Measurements from ENCODE around the gene GNPAT. TPM values are rescaled to one million over a fixed set of nuclear protein-coding genes. Genes with fewer than 3 reads are reported as not detected.
A peak's percentile ranks its signal among the peaks of the same experiment; 100 is the strongest.

The GNPAT gene
- total and polyA plus RNA-seq, 4 donors = 14.7 to 32.0 (median 22.7) TPM

DNA sequence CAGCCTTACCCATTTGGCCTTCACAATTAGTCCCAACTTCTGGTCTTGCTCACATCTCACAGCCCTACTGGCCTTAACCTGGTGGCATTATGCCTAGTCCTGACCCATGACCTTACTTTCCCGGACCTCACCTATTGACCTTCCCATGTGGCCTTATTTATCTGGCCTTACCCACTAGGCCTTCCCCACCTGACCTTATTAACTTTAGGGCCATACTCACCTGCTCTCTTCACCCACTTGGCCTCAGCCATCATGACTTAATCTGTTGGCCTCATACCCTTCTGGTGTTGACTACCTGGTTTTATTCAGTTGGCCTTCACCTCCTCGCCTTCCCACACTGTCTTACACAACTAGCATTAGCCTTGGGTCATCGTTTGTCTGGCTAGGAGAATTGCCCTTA, 61.0 kb downstream of the GNPAT start:
- Histone ChIP-seq H3K27ac (ENCODE audit: low read depth in 1 of 2, low read length in 2 of 2) (no peak overlapping the region), H3K27me3 (ENCODE audit: control insufficient read depth in 4 of 4, insufficient read depth in 4 of 4, low read length in 3 of 4) (no peaks in the 10 kb centered on the region), H3K9me3 (ENCODE audit: control insufficient read depth in 4 of 4, low read length in 3 of 4) (no peaks in the 10 kb centered on the region), H3K4me1 (ENCODE audit: control insufficient read depth in 4 of 4, insufficient read depth in 4 of 4, low read length in 3 of 4) (no peaks in the 10 kb centered on the region), H3K36me3 (ENCODE audit: control insufficient read depth in 4 of 4, insufficient read depth in 3 of 4, low read depth in 1 of 4, low read length in 3 of 4) (no peaks in the 10 kb centered on the region), H3K4me3 (ENCODE audit: low read depth in 1 of 3, low read length in 3 of 3) (no peak overlapping the region), H3K9ac (ENCODE audit: low read depth in 1 of 2, low read length in 2 of 2) (no peak overlapping the region)
- WGBS = 51% methylated on average over 3 of the region's 3 CpGs
- no peak for DNase-seq (ENCODE audit: low spot score)
- TF ChIP-seq, protein P1, sequence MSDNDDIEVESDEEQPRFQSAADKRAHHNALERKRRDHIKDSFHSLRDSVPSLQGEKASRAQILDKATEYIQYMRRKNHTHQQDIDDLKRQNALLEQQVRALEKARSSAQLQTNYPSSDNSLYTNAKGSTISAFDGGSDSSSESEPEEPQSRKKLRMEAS (IDR thresholded peaks at IDR 0.05) = peak; percentile 23
- TF ChIP-seq YY1 (IDR thresholded peaks at IDR 0.05) (no peak), RAD21 (IDR thresholded peaks at IDR 0.05) (no peak), FOXA1 (IDR thresholded peaks at IDR 0.05) (no peak), HNF4G (IDR thresholded peaks at IDR 0.05) (no peak), NR2F2 (IDR thresholded peaks at IDR 0.05) (no peak), EGR1 (IDR thresholded peaks at IDR 0.05; ENCODE audit: low read depth in 2 of 2) (no peak), JUND (IDR thresholded peaks at IDR 0.05) (no peak), HNF4A (conservative IDR thresholded peaks at IDR 0.05) (peak in 1 of 2 donors; percentile 7), TAF1 (conservative IDR thresholded peaks at IDR 0.05) (no peak), SP1 (IDR thresholded peaks at IDR 0.05) (no peak), RXRA (IDR thresholded peaks at IDR 0.05) (peak in 1 of 2 donors; percentile 50), FOXA2 (IDR thresholded peaks at IDR 0.05) (no peak), GABPA (IDR thresholded peaks at IDR 0.05 in 1 of 2, conservative IDR thresholded peaks at IDR 0.05 in 1 of 2) (no peak)
- TF ChIP-seq, protein P2, sequence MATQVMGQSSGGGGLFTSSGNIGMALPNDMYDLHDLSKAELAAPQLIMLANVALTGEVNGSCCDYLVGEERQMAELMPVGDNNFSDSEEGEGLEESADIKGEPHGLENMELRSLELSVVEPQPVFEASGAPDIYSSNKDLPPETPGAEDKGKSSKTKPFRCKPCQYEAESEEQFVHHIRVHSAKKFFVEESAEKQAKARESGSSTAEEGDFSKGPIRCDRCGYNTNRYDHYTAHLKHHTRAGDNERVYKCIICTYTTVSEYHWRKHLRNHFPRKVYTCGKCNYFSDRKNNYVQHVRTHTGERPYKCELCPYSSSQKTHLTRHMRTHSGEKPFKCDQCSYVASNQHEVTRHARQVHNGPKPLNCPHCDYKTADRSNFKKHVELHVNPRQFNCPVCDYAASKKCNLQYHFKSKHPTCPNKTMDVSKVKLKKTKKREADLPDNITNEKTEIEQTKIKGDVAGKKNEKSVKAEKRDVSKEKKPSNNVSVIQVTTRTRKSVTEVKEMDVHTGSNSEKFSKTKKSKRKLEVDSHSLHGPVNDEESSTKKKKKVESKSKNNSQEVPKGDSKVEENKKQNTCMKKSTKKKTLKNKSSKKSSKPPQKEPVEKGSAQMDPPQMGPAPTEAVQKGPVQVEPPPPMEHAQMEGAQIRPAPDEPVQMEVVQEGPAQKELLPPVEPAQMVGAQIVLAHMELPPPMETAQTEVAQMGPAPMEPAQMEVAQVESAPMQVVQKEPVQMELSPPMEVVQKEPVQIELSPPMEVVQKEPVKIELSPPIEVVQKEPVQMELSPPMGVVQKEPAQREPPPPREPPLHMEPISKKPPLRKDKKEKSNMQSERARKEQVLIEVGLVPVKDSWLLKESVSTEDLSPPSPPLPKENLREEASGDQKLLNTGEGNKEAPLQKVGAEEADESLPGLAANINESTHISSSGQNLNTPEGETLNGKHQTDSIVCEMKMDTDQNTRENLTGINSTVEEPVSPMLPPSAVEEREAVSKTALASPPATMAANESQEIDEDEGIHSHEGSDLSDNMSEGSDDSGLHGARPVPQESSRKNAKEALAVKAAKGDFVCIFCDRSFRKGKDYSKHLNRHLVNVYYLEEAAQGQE (IDR thresholded peaks at IDR 0.05) = no peak
- TF ChIP-seq, protein P3, sequence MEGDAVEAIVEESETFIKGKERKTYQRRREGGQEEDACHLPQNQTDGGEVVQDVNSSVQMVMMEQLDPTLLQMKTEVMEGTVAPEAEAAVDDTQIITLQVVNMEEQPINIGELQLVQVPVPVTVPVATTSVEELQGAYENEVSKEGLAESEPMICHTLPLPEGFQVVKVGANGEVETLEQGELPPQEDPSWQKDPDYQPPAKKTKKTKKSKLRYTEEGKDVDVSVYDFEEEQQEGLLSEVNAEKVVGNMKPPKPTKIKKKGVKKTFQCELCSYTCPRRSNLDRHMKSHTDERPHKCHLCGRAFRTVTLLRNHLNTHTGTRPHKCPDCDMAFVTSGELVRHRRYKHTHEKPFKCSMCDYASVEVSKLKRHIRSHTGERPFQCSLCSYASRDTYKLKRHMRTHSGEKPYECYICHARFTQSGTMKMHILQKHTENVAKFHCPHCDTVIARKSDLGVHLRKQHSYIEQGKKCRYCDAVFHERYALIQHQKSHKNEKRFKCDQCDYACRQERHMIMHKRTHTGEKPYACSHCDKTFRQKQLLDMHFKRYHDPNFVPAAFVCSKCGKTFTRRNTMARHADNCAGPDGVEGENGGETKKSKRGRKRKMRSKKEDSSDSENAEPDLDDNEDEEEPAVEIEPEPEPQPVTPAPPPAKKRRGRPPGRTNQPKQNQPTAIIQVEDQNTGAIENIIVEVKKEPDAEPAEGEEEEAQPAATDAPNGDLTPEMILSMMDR (IDR thresholded peaks at IDR 0.05; ENCODE audit: low read depth, low read length, missing input control) = no peak
- TF ChIP-seq, protein P4, sequence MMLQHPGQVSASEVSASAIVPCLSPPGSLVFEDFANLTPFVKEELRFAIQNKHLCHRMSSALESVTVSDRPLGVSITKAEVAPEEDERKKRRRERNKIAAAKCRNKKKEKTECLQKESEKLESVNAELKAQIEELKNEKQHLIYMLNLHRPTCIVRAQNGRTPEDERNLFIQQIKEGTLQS (IDR thresholded peaks at IDR 0.05) = no peak
- TF ChIP-seq, protein P5, sequence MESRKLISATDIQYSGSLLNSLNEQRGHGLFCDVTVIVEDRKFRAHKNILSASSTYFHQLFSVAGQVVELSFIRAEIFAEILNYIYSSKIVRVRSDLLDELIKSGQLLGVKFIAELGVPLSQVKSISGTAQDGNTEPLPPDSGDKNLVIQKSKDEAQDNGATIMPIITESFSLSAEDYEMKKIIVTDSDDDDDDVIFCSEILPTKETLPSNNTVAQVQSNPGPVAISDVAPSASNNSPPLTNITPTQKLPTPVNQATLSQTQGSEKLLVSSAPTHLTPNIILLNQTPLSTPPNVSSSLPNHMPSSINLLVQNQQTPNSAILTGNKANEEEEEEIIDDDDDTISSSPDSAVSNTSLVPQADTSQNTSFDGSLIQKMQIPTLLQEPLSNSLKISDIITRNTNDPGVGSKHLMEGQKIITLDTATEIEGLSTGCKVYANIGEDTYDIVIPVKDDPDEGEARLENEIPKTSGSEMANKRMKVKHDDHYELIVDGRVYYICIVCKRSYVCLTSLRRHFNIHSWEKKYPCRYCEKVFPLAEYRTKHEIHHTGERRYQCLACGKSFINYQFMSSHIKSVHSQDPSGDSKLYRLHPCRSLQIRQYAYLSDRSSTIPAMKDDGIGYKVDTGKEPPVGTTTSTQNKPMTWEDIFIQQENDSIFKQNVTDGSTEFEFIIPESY (IDR thresholded peaks at IDR 0.05) = no peak
